Activated naive CD4-positive, alpha-beta T cell treated with anti-CD3 and anti-CD28 coated beads for 36 hours (primary cell): Measurements from ENCODE around the gene ZNF2. TPM values are rescaled to one million over a fixed set of nuclear protein-coding genes. Genes with fewer than 3 reads are reported as not detected.

Experiments used
- CTCF ChIA-PET: fragments of 350-600 bp; sonication (Branson Sonifier 250); formaldehyde crosslinking; loops from one replicate; lab custom pipeline; 2021; ENCODE audit warnings: antibody characterized with exemption; lab: Charles Lee
- DNase-seq: peaks from one replicate; pipeline ENCODE4 v3.0.0-alpha.2; 2020
- H3K27ac Mint-ChIP-seq: one replicate; pipeline ENCODE4 v1.8.0; 2021; ENCODE audit warnings: mild to moderate bottlenecking, mixed read lengths
- H3K27me3 Mint-ChIP-seq: one replicate; pipeline ENCODE4 v1.8.0; 2021; ENCODE audit warnings: low read depth, mixed read lengths
- H3K36me3 Mint-ChIP-seq: one replicate; pipeline ENCODE4 v1.8.0; 2021; ENCODE audit warnings: low read depth, mixed read lengths
- H3K4me1 Mint-ChIP-seq: one replicate; pipeline ENCODE4 v1.8.0; 2021; ENCODE audit warnings: low read depth, mixed read lengths
- H3K4me3 Mint-ChIP-seq: one replicate; pipeline ENCODE4 v1.8.0; 2021; ENCODE audit warnings: mild to moderate bottlenecking, moderate library complexity, mixed read lengths
- H3K9me3 Mint-ChIP-seq: one replicate; pipeline ENCODE4 v1.8.0; 2021; ENCODE audit warnings: mixed read lengths
- intact Hi-C: fragments of 100-400 bp; cut with micrococcal nuclease; formaldehyde crosslinking; loops from one replicate; pipeline ENCODE4 v1.15.1; 2023
- total RNA-seq, 2 experiments: library from RNA; stranded (reverse); gene quantifications; one replicate each; pipeline ENCODE4 v1.2.3, GENCODE V29; 2021

The ZNF2 gene
- total RNA-seq, 2 experiments from 2014 or later: 2.6 to 3.1 TPM

DNA sequence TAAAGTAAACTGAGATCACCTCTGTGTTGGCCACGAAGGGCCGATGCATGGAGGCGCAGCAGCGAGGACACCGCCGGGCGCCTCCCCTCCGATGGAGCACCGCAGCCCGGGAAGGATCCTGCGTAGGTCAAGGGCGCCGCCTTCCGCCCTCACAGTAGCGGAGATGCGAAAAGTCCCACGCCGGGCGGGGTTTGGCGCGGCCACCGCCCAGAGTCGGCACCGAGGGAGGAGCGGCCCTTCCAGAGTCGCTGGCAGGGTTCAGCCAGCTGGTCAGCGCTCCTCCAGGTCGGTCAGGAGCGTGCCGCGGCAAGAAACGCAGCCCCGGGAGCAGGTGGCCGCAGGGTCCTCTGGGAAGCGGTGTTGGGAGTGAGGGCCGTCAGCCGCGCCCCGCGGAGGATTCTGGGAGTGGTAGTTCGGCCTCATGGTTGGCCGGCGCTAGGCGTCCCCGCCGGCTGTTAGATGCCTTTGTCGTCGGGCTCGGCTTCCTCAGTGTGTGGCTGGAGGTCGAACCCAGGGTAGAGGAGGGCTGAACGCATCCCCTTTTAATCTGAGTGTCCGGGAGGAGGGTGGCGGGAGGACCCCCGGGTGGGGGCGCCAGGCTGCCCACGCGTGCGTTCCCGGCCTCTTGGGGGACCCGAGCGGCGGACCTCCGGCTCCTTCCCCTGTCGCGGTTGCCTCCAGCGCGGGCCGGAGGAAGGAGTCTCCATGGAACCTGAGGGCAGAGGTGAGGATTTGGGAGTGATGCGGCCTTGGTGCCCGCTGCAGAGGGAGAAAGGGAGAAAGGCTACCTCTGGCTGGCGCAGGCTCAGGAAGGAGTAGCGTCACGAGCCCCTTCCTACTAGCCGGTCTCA is 41.7 kb downstream of the ZNF2 start, which contains the start of gene ZNF892:
ZNF892 (plus strand) TSS at position 411 of the 851 bp plus-strand sequence; CDS start at position 706, 295 bp downstream.
- peak; percentile 86 for DNase-seq
- H3K4me3 Mint-ChIP-seq: peak within 1 kb of the TSS; percentile 88
- peaks cover 31% of the 10 kb centered on the region for H3K36me3 Mint-ChIP-seq
- CTCF ChIA-PET: no interaction called here
- H3K9me3 Mint-ChIP-seq: peaks cover 25% of the 10 kb centered on the region
- peak within 1 kb of the TSS; percentile 57 for H3K27ac Mint-ChIP-seq
- peaks cover 12% of the 10 kb centered on the region for H3K4me1 Mint-ChIP-seq
- no peaks in the 10 kb centered on the region for H3K27me3 Mint-ChIP-seq
- intact Hi-C loops: loop anchor here (1.0 to 2.0 kb wide), 8 partner anchors 14 to 333 kb away; partner anchors contain the start of genes FAHD2A and ZNF2

DNA sequence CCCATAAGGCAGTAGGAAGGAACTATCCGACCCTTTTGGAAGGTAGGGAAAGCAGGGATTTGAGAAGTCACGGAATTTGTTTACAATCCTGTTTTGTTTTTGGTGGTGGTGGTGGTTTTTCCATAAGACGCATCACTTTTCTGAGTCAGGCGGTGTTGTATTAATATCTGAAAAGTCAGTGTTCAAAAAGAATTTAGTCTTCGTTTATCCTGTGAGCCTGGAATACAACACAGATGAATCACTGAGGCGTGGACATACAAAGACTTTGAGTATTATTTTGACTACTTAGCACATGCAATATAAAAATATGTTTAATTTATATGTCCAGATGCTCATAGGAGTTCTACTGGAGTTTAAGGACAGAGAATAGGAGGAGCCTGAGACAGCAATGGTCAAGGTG is 42.5 kb downstream of the ZNF2 start:
- CTCF ChIA-PET: no interaction called here
- intact Hi-C loops: no loop called here
- Mint-ChIP-seq H3K9me3 (peaks cover 31% of the 10 kb centered on the region), H3K4me3 (peak overlapping the region; percentile 88), H3K27me3 (no peaks in the 10 kb centered on the region), H3K36me3 (peaks cover 39% of the 10 kb centered on the region), H3K4me1 (peaks cover 12% of the 10 kb centered on the region), H3K27ac (no peak overlapping the region)
- DNase-seq: no peak

DNA sequence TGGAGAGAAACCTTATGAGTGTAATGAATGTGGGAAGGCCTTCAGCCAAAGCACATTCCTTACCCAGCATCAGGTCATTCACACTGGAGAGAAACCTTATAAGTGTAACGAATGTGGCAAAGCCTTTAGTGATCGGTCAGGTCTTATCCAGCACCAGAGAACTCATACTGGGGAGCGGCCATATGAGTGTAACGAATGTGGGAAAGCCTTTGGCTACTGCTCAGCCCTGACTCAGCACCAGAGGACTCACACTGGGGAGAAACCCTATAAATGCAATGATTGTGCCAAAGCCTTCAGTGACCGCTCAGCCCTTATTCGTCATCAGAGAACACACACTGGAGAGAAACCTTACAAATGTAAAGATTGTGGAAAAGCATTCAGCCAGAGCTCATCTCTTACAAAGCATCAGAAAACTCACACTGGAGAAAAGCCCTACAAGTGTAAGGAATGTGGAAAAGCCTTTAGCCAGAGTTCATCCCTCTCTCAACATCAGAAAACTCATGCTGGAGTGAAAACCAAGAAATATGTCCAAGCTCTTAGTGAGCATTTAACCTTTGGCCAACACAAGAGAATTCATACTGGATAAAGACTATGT is 49.5 kb downstream of the ZNF2 start:
- H3K9me3 Mint-ChIP-seq: peaks cover 76% of the 10 kb centered on the region
- CTCF ChIA-PET: no interaction called here

DNA sequence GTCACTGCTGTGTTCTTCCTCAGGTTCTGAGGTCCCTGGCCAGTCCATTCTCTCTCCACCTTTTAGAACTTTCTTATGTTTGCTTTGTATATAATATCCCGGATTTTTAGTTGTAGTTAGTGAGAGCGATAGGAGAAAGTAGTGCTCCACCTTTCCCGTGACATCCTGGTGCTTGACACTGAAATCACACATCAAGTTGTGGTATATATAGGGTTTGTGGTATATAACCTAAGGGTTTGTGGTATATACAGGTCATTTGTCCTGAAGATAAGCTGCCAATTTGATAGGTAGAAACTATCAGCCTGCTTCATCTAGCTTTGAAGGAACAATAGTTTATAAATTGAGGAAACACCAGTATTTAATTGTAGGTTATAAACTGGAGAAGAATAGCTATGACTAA is 54.8 kb downstream of the ZNF2 start:
- Mint-ChIP-seq H3K36me3 (peaks cover 64% of the 10 kb centered on the region), H3K27me3 (no peaks in the 10 kb centered on the region), H3K9me3 (peaks cover 68% of the 10 kb centered on the region), H3K4me3 (no peak overlapping the region), H3K4me1 (no peaks in the 10 kb centered on the region), H3K27ac (no peak overlapping the region)
- no peak for DNase-seq
- intact Hi-C loops: no loop called here
- CTCF ChIA-PET: interaction anchor here (0.6 to 1.7 kb wide), 2 partner anchors 11 to 24 kb away, joined by 4 to 7 read pairs; no protein-coding TSS in a partner anchor

More for the DNA sequence above, 49.5 kb downstream of the ZNF2 start:
- intact Hi-C loops: no loop called here
- no peak overlapping the region for H3K4me3 Mint-ChIP-seq
- peaks cover 89% of the 10 kb centered on the region for H3K36me3 Mint-ChIP-seq
- no peak for DNase-seq
- no peaks in the 10 kb centered on the region for H3K27me3 Mint-ChIP-seq
- no peaks in the 10 kb centered on the region for H3K4me1 Mint-ChIP-seq
- H3K27ac Mint-ChIP-seq: no peak overlapping the region

DNA sequence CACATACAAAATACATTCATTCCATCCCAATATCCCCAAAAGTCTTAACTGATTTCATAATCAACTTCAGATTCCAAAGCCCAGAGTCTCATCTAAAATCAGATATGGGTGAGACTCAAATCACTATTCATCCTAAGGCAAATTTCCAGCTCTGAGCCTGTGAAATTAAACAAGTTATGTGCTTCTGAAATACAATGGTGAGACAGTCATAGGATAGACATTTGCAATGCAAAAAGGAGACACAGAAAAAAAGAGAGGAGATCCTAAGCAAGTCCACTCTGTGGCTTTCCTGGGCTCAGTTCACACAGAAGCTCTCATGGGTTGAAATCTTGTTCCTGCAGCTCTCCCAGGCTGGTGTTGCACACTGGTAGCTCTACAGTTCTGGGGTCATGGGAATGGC is 60.0 kb downstream of the ZNF2 start:
- CTCF ChIA-PET: no interaction called here

DNA sequence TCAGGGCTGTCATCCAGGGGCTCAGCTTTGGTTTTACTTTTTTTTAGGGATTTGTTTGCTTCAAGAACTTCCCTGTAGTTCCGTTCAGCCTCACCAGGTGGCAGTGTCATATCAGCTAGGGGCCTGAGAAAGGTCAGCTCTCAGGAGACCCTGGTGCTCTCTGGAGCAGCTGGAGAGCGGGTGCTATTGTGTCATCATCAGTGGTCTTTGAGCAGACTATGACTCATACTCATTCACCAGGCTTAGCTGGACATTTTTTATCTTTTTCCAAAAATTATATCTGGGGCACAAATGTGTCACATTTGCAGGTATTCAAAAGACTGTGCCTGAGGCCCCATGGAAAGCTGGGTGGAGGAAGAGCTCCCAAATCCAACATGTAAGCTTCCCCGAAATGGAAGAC is 66.1 kb downstream of the ZNF2 start:
- Mint-ChIP-seq H3K9me3 (peaks cover 29% of the 10 kb centered on the region), H3K36me3 (peaks cover 9% of the 10 kb centered on the region)
- peak; percentile 57 for DNase-seq

More for the DNA sequence above, 60.0 kb downstream of the ZNF2 start:
- Mint-ChIP-seq H3K4me3 (no peak overlapping the region), H3K27me3 (no peaks in the 10 kb centered on the region), H3K36me3 (peaks cover 26% of the 10 kb centered on the region), H3K4me1 (no peaks in the 10 kb centered on the region), H3K9me3 (peaks cover 57% of the 10 kb centered on the region), H3K27ac (no peak overlapping the region)
- intact Hi-C loops: no loop called here
- DNase-seq: no peak

DNA sequence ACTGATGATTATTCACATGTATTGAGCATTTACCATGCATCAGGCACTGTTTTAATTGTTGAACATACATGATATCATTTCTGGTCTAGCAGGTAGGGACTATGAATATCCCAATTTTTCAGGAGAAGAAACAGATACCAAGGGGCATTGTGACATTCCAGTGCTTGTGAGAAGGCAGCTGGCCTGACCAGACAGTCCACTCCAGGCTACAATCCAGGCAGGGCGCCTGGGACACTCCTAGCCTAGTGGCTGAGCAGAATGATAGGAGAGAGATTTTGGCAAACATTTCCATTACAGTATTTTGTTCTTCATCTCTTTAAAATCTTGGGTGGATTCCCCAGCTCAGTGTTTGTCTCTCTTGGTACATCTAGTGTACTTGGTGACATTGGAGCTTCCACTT is 66.6 kb downstream of the ZNF2 start:
- intact Hi-C loops: no loop called here
- Mint-ChIP-seq H3K4me1 (no peaks in the 10 kb centered on the region), H3K27me3 (no peaks in the 10 kb centered on the region), H3K27ac (no peak overlapping the region), H3K36me3 (peaks cover 9% of the 10 kb centered on the region), H3K9me3 (peaks cover 27% of the 10 kb centered on the region), H3K4me3 (no peak overlapping the region)
- CTCF ChIA-PET: interaction anchor here (0.8 to 2.6 kb wide), 7 partner anchors 10 to 113 kb away, joined by 3 to 11 read pairs (median 5); no protein-coding TSS in a partner anchor
- no peak for DNase-seq

More for the DNA sequence above, 66.1 kb downstream of the ZNF2 start:
- Mint-ChIP-seq H3K27me3 (no peaks in the 10 kb centered on the region), H3K27ac (no peak overlapping the region), H3K4me3 (no peak overlapping the region), H3K4me1 (no peaks in the 10 kb centered on the region)
- intact Hi-C loops: no loop called here
- CTCF ChIA-PET: interaction anchor here (0.7 to 2.6 kb wide), 11 partner anchors 8 to 358 kb away, joined by 3 to 11 read pairs (median 3); no protein-coding TSS in a partner anchor

Other genes starting within 250 kb of the ZNF2 start
- gene MAL, start 140.1 kb upstream of the ZNF2 start, total RNA-seq: 10 to 100 TPM; 22.3 to 23.5 TPM
- gene MRPS5, start 44.0 kb upstream of the ZNF2 start, total RNA-seq: 10 to 100 TPM; 90.4 to 96.0 TPM
- 1 to 10 TPM; 9.1 to 9.7 TPM for gene ZNF514, start 6.0 kb upstream of the ZNF2 start, total RNA-seq
- 1 to 10 TPM; 2.7 to 3.1 TPM for gene ZNF892, start 41.7 kb downstream of the ZNF2 start, total RNA-seq
- under 1 TPM; 0.45 to 0.89 TPM for gene PROM2, start 108.6 kb downstream of the ZNF2 start, total RNA-seq
- not detected for gene KCNIP3, start 131.5 kb downstream of the ZNF2 start, total RNA-seq
- 10 to 100 TPM; 49.3 to 50.7 TPM for gene FAHD2A, start 236.9 kb downstream of the ZNF2 start, total RNA-seq